ENCODE measurements around the gene MBOAT1. TPM values are rescaled to one million over a fixed set of nuclear protein-coding genes. Genes with fewer than 3 reads are reported as not detected.
A peak's percentile ranks its signal among the peaks of the same experiment; 100 is the strongest.
"Not testable (repeated sequence)": the region's sequence is repeated elsewhere in the genome, so short reads cannot be mapped to it uniquely, and the experiment has no call there.

MBOAT1 gene
- polyA plus RNA-seq, 3 donors: 6.8 to 59.1 (median 8.1) TPM

DNA sequence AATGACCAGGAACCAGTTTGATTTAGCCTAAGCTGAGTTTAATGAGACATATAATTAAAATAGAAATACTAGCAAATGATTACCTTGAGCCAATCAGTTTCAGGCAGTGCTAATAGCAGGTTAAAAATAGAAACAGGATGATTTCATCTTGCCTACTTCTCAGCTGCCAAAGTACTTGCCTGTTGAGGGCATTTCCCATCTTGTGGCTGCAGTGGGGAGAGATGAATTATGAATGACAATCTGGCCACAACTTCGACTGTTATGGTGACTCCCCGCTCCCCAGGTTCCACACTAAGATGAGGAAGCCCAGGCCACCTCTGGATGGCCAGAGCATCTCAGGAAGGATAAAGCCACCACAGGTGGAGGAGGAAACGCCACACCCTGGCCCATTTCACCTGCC is 31.3 kb downstream of the MBOAT1 start:
- H3K36me3 ChIP-seq (replicated peaks in 1 of 2; ENCODE audit: control insufficient read depth in 1 of 2, insufficient read depth in 2 of 2, low read length in 2 of 2): peaks cover 2 to 30% of the 10 kb centered on the region in 2 donors
- peaks cover 12 to 22% of the 10 kb centered on the region in 2 donors for H3K4me1 ChIP-seq (ENCODE audit: control insufficient read depth in 1 of 2, insufficient read depth in 2 of 2, low read length in 2 of 2)
- peaks cover 0 to 5% (median 0%) of the 10 kb centered on the region in 3 donors for H3K27me3 Mint-ChIP-seq (ENCODE audit: low read depth in 3 of 3)
- WGBS (ENCODE audit: insufficient coverage): 20% methylated on average over 1 of the region's 3 CpGs
- peaks cover 28% of the 10 kb centered on the region for H3K4me1 Mint-ChIP-seq
- no peaks in the 10 kb centered on the region for H3K9me3 ChIP-seq (replicated peaks in 1 of 2; ENCODE audit: control insufficient read depth in 1 of 2, insufficient read depth in 1 of 2, low read length in 2 of 2)
- TF ChIP-seq, protein P1, sequence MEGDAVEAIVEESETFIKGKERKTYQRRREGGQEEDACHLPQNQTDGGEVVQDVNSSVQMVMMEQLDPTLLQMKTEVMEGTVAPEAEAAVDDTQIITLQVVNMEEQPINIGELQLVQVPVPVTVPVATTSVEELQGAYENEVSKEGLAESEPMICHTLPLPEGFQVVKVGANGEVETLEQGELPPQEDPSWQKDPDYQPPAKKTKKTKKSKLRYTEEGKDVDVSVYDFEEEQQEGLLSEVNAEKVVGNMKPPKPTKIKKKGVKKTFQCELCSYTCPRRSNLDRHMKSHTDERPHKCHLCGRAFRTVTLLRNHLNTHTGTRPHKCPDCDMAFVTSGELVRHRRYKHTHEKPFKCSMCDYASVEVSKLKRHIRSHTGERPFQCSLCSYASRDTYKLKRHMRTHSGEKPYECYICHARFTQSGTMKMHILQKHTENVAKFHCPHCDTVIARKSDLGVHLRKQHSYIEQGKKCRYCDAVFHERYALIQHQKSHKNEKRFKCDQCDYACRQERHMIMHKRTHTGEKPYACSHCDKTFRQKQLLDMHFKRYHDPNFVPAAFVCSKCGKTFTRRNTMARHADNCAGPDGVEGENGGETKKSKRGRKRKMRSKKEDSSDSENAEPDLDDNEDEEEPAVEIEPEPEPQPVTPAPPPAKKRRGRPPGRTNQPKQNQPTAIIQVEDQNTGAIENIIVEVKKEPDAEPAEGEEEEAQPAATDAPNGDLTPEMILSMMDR (IDR thresholded peaks at IDR 0.05): no peak
- peak overlapping the region in 1 of 2 donors; percentile 41 for H3K27ac ChIP-seq (ENCODE audit: low read depth in 1 of 2, low read length in 2 of 2)
- peak in 1 of 3 donors; percentile 16 for DNase-seq
- H3K4me3 Mint-ChIP-seq: no peak overlapping the region
- peaks cover 0 to 9% (median 5%) of the 10 kb centered on the region in 7 donors for H3K9me3 Mint-ChIP-seq
- H4K20me1 ChIP-seq (ENCODE audit: insufficient read depth, low read length): peaks cover 58% of the 10 kb centered on the region
- H3K9ac ChIP-seq (ENCODE audit: insufficient read depth, low read length, poor library complexity, severe bottlenecking): no peak overlapping the region
- no peaks in the 10 kb centered on the region for H3K27me3 ChIP-seq (ENCODE audit: control insufficient read depth in 2 of 2, insufficient read depth in 2 of 2, low read length in 2 of 2)
- peak overlapping the region in 4 of 7 donors; percentile 8 to 60 (median 34) for H3K27ac Mint-ChIP-seq
- peaks cover 91% of the 10 kb centered on the region for H3K79me2 ChIP-seq (ENCODE audit: insufficient read depth, low read length)
- no peak overlapping the region for H2AFZ ChIP-seq (ENCODE audit: insufficient read depth, low read depth, low read length, poor library complexity, severe bottlenecking)
- peaks cover 35 to 53% of the 10 kb centered on the region in 2 donors for H3K36me3 Mint-ChIP-seq
- no peak overlapping the region for H3K4me2 ChIP-seq (replicated peaks; ENCODE audit: extremely low read depth, low read length, poor library complexity, severe bottlenecking)
- no peak overlapping the region for H3K4me3 ChIP-seq (replicated peaks in 1 of 3; ENCODE audit: low read depth in 2 of 3, low read length in 3 of 3)
- intact Hi-C loops (cut with micrococcal nuclease): no loop called here

DNA sequence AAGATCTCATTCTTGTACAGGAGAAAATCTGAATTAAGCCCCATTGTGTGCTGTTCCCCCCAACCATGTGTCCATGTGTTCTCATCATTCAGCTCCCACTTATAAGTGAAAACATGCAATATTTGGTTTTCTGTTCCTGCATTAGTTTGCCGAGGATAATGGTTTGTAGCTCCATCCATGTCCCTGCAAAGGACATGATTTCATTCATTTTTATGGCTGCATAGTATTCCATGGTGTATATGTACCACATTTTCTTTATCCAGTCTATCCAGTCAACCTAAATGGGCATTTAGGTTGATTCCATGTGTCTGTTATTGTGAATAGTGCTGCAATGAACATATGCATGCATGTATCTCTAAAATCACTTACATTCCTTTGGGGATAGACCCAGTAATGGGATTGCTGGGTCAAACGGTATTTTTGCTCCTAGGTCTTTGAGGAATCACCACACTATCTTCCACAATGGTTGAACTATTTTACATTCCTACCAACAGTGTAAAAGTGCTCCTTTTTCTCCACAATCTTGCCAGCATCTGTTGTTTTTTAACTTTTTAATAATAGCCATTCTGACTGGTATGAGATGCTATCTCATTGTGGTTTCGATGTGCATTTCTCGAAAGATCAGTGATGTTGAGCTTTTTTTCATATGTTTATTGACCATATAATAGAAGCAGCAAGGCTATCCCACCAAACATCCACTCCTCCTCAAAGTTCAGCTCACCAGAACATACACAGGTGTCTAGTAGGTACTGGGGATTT is 32.8 kb downstream of the MBOAT1 start:
- H3K4me2 ChIP-seq (replicated peaks; ENCODE audit: extremely low read depth, low read length, poor library complexity, severe bottlenecking); H3K9me3 ChIP-seq (replicated peaks in 1 of 2; ENCODE audit: control insufficient read depth in 1 of 2, insufficient read depth in 1 of 2, low read length in 2 of 2); H3K9me3 Mint-ChIP-seq; H3K4me3 ChIP-seq (replicated peaks in 1 of 3; ENCODE audit: low read depth in 2 of 3, low read length in 3 of 3); H3K27me3 Mint-ChIP-seq (ENCODE audit: low read depth in 3 of 3); H3K27ac ChIP-seq (ENCODE audit: low read depth in 1 of 2, low read length in 2 of 2); DNase-seq; H2AFZ ChIP-seq (ENCODE audit: insufficient read depth, low read depth, low read length, poor library complexity, severe bottlenecking); H3K4me3 Mint-ChIP-seq; H3K9ac ChIP-seq (ENCODE audit: insufficient read depth, low read length, poor library complexity, severe bottlenecking); H3K27me3 ChIP-seq (ENCODE audit: control insufficient read depth in 2 of 2, insufficient read depth in 2 of 2, low read length in 2 of 2); intact Hi-C loops (cut with micrococcal nuclease): not testable (repeated sequence)
- no CpG with 5 or more reads among the region's 4 CpGs for WGBS (ENCODE audit: insufficient coverage)
- peaks cover 22 to 28% of the 10 kb centered on the region in 2 donors for H3K4me1 ChIP-seq (ENCODE audit: control insufficient read depth in 1 of 2, insufficient read depth in 2 of 2, low read length in 2 of 2)
- peaks cover 2 to 16% of the 10 kb centered on the region in 2 donors for H3K36me3 ChIP-seq (replicated peaks in 1 of 2; ENCODE audit: control insufficient read depth in 1 of 2, insufficient read depth in 2 of 2, low read length in 2 of 2)
- Mint-ChIP-seq H3K4me1 (peaks cover 33% of the 10 kb centered on the region), H3K27ac (peak overlapping the region in 3 of 7 donors; percentile 12 to 26 (median 20)), H3K36me3 (peaks cover 24 to 40% of the 10 kb centered on the region in 2 donors)
- H4K20me1 ChIP-seq (ENCODE audit: insufficient read depth, low read length): peaks cover 44% of the 10 kb centered on the region
- H3K79me2 ChIP-seq (ENCODE audit: insufficient read depth, low read length): peaks cover 83% of the 10 kb centered on the region
